SK-N-MC (cell line): ENCODE data around the gene PHETA1.
"Not testable (repeated sequence)": the region's sequence is repeated elsewhere in the genome, so short reads cannot be mapped to it uniquely, and the experiment has no call there.

Experiments
- EZH2 ChIP-seq: fragments of 200-600 bp; sonication (generic); IDR thresholded peaks from one replicate; pipeline ENCODE4 v1.6.1; 2017; ENCODE audit warnings: antibody characterized with exemption
- FOXP2 ChIP-seq: optimal IDR thresholded peaks from 2 replicates; pipeline ENCODE3; 2011; ENCODE audit warnings: mild to moderate bottlenecking, moderate library complexity; ENCODE audit not compliant: insufficient read depth; ENCODE audit errors: extremely low read length, control extremely low read depth
- POLR2AphosphoS5 ChIP-seq: IDR thresholded peaks from 2 replicates; pipeline ENCODE4 v1.6.1; 2012; ENCODE audit warnings: mild to moderate bottlenecking, low read depth, low read length, borderline replicate concordance

DNA sequence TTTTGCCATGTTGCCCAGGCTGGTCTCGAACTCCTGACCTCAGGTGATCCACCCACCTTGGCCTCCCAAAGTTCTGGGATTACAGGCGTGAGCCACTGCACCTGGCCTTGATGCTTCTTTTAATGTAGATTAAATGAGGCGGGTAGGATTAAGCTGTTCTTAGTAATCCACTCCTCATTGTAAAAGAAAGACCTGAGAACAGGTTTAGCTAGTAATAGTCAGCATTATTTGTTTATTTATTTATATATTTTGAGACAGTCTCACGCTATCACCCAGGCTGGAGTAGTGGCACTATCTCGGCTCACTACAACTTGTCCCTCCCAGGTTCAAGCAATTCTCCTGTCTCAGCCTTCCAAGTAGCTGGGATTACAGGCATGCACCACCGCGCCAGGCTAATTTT, 27.4 kb upstream of the PHETA1 start:
- not testable (repeated sequence) for TF ChIP-seq EZH2, POLR2AphosphoS5, FOXP2
